HL-60 (cell line): ENCODE measurements around the gene EIF4ENIF1.

ENCODE experiments used
- CTCF ChIP-seq: IDR thresholded peaks from one replicate; pipeline ENCODE4 v1.5.1; 2011; ENCODE audit warnings: low read length, control low read depth, inconsistent platforms; ENCODE audit not compliant: insufficient read depth
- POLR2AphosphoS5 ChIP-seq: IDR thresholded peaks from 2 replicates; pipeline ENCODE4 v1.6.1; 2012; ENCODE audit warnings: low read depth
- SPI1 ChIP-seq: IDR thresholded peaks from 2 replicates; pipeline ENCODE4 v1.6.1; 2012; ENCODE audit warnings: low read depth, mild to moderate bottlenecking, borderline replicate concordance

GRCh38 chr22:31448382-31448781, 41.3 kb downstream of the EIF4ENIF1 start:
- TF ChIP-seq CTCF (no peak), POLR2AphosphoS5 (no peak), SPI1 (no peak)
